Ovary (tissue), 3 donors: ENCODE results near the gene TREM2.

ENCODE experiments used
- CTCF ChIP-seq, 3 donors: fragments of 450-650 bp in 2 of 3; fragments of 200-600 bp in 1 of 3; IDR thresholded peaks; one replicate each; pipeline versions ENCODE4 v1.5.1 to v1.8.0; 2016 to 2022; ENCODE audit warnings: antibody characterized with exemption in 3 of 3, mild to moderate bottlenecking in 1 of 3
- EP300 ChIP-seq: sonication (generic); formaldehyde crosslinking; IDR thresholded peaks from one replicate; pipeline ENCODE4 v1.6.1; 2017; ENCODE audit warnings: antibody characterized with exemption
- POLR2A ChIP-seq: fragments of 450-650 bp; IDR thresholded peaks from one replicate; pipeline ENCODE4 v1.6.1; 2017; ENCODE audit warnings: antibody characterized with exemption, mild to moderate bottlenecking, moderate library complexity
- donor health status: DM: no; HTN: no; CAD: no.

GRCh38 chr6:41184761-41185160, 21.8 kb upstream of the TREM2 start:
- no peak for TF ChIP-seq CTCF (IDR thresholded peaks at IDR 0.05)
- no peak for TF ChIP-seq POLR2A
- no peak for TF ChIP-seq EP300
